CD4-positive, alpha-beta memory T cell (primary cell): ENCODE data around the gene NIT1. TPM values are rescaled to one million over a fixed set of nuclear protein-coding genes. Genes with fewer than 3 reads are reported as not detected.
A peak's percentile ranks its signal among the peaks of the same experiment; 100 is the strongest.

Source experiments
- CTCF ChIA-PET: fragments of 350-600 bp; sonication (Branson Sonifier 250); formaldehyde crosslinking; loops from one replicate; lab custom pipeline; 2021; ENCODE audit warnings: inconsistent platforms; ENCODE audit not compliant: partially characterized antibody; lab: Charles Lee
- POLR2A ChIA-PET: fragments of 350-600 bp; sonication (Branson Sonifier 250); formaldehyde crosslinking; loops from one replicate; lab custom pipeline; 2021; ENCODE audit not compliant: partially characterized antibody; lab: Charles Lee
- DNase-seq, 5 donors: peaks; one replicate each; pipeline versions ENCODE4 v3.0.0 to v3.0.0-alpha.2; 2020 to 2022; ENCODE audit warnings: mixed read lengths in 1 of 5
- H3K27ac ChIP-seq: one replicate; pipeline ENCODE4 v1.7.0; 2013; ENCODE audit warnings: low read depth, low read length
- H3K27me3 ChIP-seq: 2 replicates; pipeline ENCODE4 v1.7.0; 2013; ENCODE audit warnings: mild to moderate bottlenecking, low read length, moderate library complexity; ENCODE audit not compliant: insufficient read depth
- H3K36me3 ChIP-seq: 2 replicates; pipeline ENCODE4 v1.7.0; 2013; ENCODE audit warnings: mild to moderate bottlenecking, low read length, moderate library complexity; ENCODE audit not compliant: insufficient read depth
- H3K4me1 ChIP-seq: 2 replicates; pipeline ENCODE4 v1.7.0; 2013; ENCODE audit warnings: mild to moderate bottlenecking, low read length, moderate library complexity; ENCODE audit not compliant: insufficient read depth
- H3K4me3 ChIP-seq, 2 donors: one replicate each; pipeline ENCODE4 v1.7.0; 2013; ENCODE audit warnings: low read length in 2 of 2, mild to moderate bottlenecking in 1 of 2
- H3K9me3 ChIP-seq, 2 donors: one replicate each; pipeline ENCODE4 v1.7.0; 2013; ENCODE audit warnings: low read length in 2 of 2, control low read depth in 1 of 2; ENCODE audit not compliant: control insufficient read depth in 1 of 2
- H3K27ac Mint-ChIP-seq, 7 donors: one replicate each; pipeline ENCODE4 v1.8.0; 2020 to 2021; ENCODE audit warnings: mixed read lengths in 7 of 7, mild to moderate bottlenecking in 6 of 7, inconsistent platforms in 3 of 7, moderate library complexity in 3 of 7
- H3K27me3 Mint-ChIP-seq, 2 donors: one replicate each; pipeline ENCODE4 v1.8.0; 2020 to 2021; ENCODE audit warnings: mixed read lengths in 2 of 2
- H3K36me3 Mint-ChIP-seq, 2 donors: one replicate each; pipeline ENCODE4 v1.8.0; 2020 to 2021; ENCODE audit warnings: mixed read lengths in 2 of 2, inconsistent platforms in 1 of 2, mild to moderate bottlenecking in 1 of 2
- H3K4me1 Mint-ChIP-seq, 4 donors: one replicate each; pipeline ENCODE4 v1.8.0; 2020 to 2021; ENCODE audit warnings: mixed read lengths in 4 of 4, mild to moderate bottlenecking in 1 of 4
- H3K4me3 Mint-ChIP-seq, 8 donors: one replicate each; pipeline ENCODE4 v1.8.0; 2020 to 2021; ENCODE audit warnings: mixed read lengths in 8 of 8, mild to moderate bottlenecking in 7 of 8, moderate library complexity in 6 of 8, inconsistent platforms in 3 of 8
- H3K9me3 Mint-ChIP-seq, 8 donors: one replicate each; pipeline ENCODE4 v1.8.0; 2020 to 2021; ENCODE audit warnings: mixed read lengths in 8 of 8, mild to moderate bottlenecking in 5 of 8, inconsistent platforms in 3 of 8, moderate library complexity in 1 of 8
- intact Hi-C: fragments of 100-400 bp; cut with micrococcal nuclease; formaldehyde crosslinking; loops from one replicate; pipeline ENCODE4 v1.15.1; 2023
- polyA plus RNA-seq, 2 donors: library from polyadenylated mRNA; unstranded; fragments of 300-500 nt; fragmentation: Illumina TruSeq; gene quantifications; one replicate each; pipeline ENCODE4 v1.2.3, GENCODE V29; 2021
- total RNA-seq, 2 experiments: library from RNA; stranded (reverse); gene quantifications; one replicate each; pipeline ENCODE4 v1.2.3, GENCODE V29; 2021

NIT1 gene
- total and polyA plus RNA-seq, 4 experiments from 2014 or later = 17.5 to 50.5 (median 35.2) TPM

DNA sequence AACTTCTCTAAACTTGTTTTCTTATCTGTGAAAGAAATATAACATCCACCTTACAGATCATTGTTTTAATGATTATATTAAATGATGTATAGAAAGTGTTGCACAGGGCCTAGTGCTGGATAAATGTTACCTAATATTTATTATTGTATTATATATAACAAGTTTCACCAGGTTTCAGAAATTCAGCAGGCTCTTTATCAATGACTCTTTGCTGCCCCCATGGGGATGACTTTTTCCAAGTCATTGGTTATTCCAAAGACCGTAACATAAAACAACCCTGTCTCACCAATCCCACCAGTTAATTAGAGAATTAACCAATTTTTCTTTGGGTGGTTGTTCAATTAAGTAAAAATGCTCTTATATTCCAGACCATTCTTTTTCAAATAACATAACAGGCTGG is 21.9 kb downstream of the NIT1 start:
- ChIA-PET CTCF (interaction anchor here (1.3 to 7.9 kb wide), 10 partner anchors 9 to 188 kb away, joined by 4 to 68 read pairs (median 7); partner anchors contain the start of genes KLHDC9, NIT1, PFDN2 and PPOX), POLR2A (interaction anchor here (0.9 to 1.9 kb wide), 2 partner anchors 7 to 70 kb away, joined by 3 to 5 read pairs; partner anchors contain the start of genes ARHGAP30 and DEDD)
- peaks cover 0 to 4% (median 2%) of the 10 kb centered on the region in 4 donors for H3K4me1 Mint-ChIP-seq
- Histone ChIP-seq H3K27me3 (no peaks in the 10 kb centered on the region), H3K9me3 (no peaks in the 10 kb centered on the region), H3K4me1 (no peaks in the 10 kb centered on the region), H3K27ac (no peak overlapping the region), H3K4me3 (no peak overlapping the region), H3K36me3 (no peaks in the 10 kb centered on the region)
- intact Hi-C loops = loop anchor here (1.0 to 5.0 kb wide), 2 partner anchors 97 to 142 kb away; no protein-coding TSS in a partner anchor
- no peaks in the 10 kb centered on the region for H3K27me3 Mint-ChIP-seq
- H3K27ac Mint-ChIP-seq = no peak overlapping the region
- no peaks in the 10 kb centered on the region for H3K9me3 Mint-ChIP-seq
- DNase-seq = peak; percentile 41 to 54 (median 51)
- no peaks in the 10 kb centered on the region for H3K36me3 Mint-ChIP-seq
- no peak overlapping the region for H3K4me3 Mint-ChIP-seq

DNA sequence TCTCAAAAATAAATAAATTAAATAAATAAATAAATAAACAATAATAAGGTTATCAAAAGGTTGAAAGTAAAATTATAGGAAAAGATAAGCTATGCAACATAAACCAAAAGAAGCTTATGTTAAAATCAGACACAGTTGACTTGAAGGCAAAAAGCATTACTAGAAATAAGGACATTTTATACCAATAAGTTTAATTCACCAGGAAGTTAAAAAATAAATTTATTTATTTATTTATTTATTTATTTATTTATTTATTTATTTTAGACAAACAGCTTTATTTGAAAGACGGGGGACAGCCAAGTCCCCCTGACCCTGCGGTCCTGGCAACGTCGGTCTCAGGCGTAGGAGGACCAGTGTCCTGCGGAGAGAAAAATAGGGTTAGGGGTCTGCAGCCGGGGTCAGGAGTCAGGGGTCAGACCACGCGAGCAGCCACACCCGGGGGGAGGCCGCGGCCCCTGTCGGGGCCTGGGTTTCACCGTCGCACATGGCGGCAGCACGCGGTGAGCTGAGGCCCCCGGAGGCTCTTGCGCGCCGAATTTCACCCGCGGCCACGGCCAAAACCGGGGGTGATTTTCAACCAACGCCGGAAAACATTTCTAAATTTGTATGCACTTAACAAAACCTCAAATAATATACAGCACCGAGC is 23.0 kb downstream of the NIT1 start:
- H3K36me3 ChIP-seq = no peaks in the 10 kb centered on the region
- DNase-seq = no peak
- Mint-ChIP-seq H3K9me3 (no peaks in the 10 kb centered on the region), H3K4me3 (no peak overlapping the region), H3K27ac (no peak overlapping the region), H3K4me1 (peaks cover 0 to 3% (median under 1%) of the 10 kb centered on the region in 4 donors), H3K36me3 (no peaks in the 10 kb centered on the region), H3K27me3 (no peaks in the 10 kb centered on the region)
- H3K27ac ChIP-seq = no peak overlapping the region
- no peaks in the 10 kb centered on the region for H3K27me3 ChIP-seq
- intact Hi-C loops = loop anchor here (1.0 kb wide), 1 partner anchor 144 kb away; no protein-coding TSS in a partner anchor
- CTCF ChIA-PET = interaction anchor here (0.6 to 7.9 kb wide), 18 partner anchors 8 to 306 kb away, joined by 3 to 68 read pairs (median 4); partner anchors contain the start of genes KLHDC9, NIT1, PFDN2 and PPOX
- no peaks in the 10 kb centered on the region for H3K9me3 ChIP-seq
- no peak overlapping the region for H3K4me3 ChIP-seq
- no peaks in the 10 kb centered on the region for H3K4me1 ChIP-seq
- POLR2A ChIA-PET = interaction anchor here (1.9 kb wide), 1 partner anchor 8 kb away, joined by 5 read pairs; the partner anchor contains the start of gene DEDD

DNA sequence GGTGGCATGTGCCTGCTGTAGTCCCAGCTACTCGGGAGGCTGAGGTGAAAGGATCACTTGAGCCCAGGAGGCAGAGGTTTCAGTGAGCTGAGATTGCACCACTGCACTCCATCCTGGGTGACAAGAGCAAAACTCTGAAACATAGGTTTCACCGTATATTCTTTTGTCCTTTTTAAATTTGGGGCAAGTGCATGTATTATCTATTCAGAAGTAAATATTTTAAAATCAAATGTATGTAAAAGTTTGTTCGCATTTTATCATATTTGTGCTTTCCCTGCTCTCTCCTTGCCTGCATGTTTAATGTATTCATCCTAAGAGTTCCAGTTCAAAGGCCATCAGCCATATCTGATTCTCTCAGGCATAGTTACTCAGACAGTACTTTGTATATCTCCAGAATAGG is 27.9 kb downstream of the NIT1 start:
- H3K27ac Mint-ChIP-seq = no peak overlapping the region
- Histone ChIP-seq H3K36me3 (no peaks in the 10 kb centered on the region), H3K4me1 (no peaks in the 10 kb centered on the region), H3K27ac (no peak overlapping the region), H3K27me3 (no peaks in the 10 kb centered on the region), H3K4me3 (no peak overlapping the region), H3K9me3 (no peaks in the 10 kb centered on the region)
- ChIA-PET POLR2A (interaction anchor here (0.6 kb wide), 1 partner anchor 9 kb away, joined by 3 read pairs; no protein-coding TSS in a partner anchor), CTCF (interaction anchor here (0.7 to 1.0 kb wide), 2 partner anchors 15 to 17 kb away, joined by 4 read pairs; no protein-coding TSS in a partner anchor)
- no peaks in the 10 kb centered on the region for H3K36me3 Mint-ChIP-seq
- no peak for DNase-seq
- H3K9me3 Mint-ChIP-seq = no peaks in the 10 kb centered on the region
- H3K4me3 Mint-ChIP-seq = no peak overlapping the region
- intact Hi-C loops = no loop called here
- H3K4me1 Mint-ChIP-seq = no peaks in the 10 kb centered on the region
- no peaks in the 10 kb centered on the region for H3K27me3 Mint-ChIP-seq

DNA sequence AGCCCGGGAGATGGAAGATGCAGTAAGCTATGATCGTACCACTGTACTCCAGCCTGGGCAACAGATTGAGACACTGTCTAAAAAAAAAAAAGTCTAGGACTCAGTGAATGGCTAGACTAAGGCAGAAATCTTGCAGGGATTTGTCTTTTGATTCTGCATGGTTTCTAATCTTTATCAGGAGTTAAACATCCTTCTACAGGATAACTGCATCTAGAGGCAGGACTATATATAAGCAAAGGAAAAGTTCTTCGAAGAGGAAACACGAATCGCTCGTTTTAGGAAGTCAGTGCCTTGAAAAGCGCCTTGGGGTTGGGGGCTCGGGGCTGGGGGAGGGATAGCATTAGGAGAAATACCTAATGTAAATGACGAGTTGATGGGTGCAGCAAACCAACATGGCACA is 35.3 kb downstream of the NIT1 start:
- Mint-ChIP-seq H3K4me3 (peak overlapping the region; percentile 96 to 100 (median 99)), H3K4me1 (peaks cover 19 to 39% (median 26%) of the 10 kb centered on the region in 4 donors), H3K27me3 (no peaks in the 10 kb centered on the region), H3K9me3 (no peaks in the 10 kb centered on the region), H3K36me3 (peaks cover 13 to 24% of the 10 kb centered on the region in 2 donors), H3K27ac (peak overlapping the region; percentile 99 to 100 (median 100))
- Histone ChIP-seq H3K36me3 (no peaks in the 10 kb centered on the region), H3K27ac (peak overlapping the region; percentile 99), H3K27me3 (no peaks in the 10 kb centered on the region), H3K9me3 (no peaks in the 10 kb centered on the region), H3K4me1 (peaks cover 18% of the 10 kb centered on the region), H3K4me3 (peak overlapping the region in 1 of 2 donors; percentile 100)
- ChIA-PET POLR2A (interaction anchor here (0.7 to 3.5 kb wide), 28 partner anchors 9 to 357 kb away, joined by 3 to 67 read pairs (median 4); partner anchors contain the start of genes ARHGAP30, B4GALT3, DEDD and F11R), CTCF (interaction anchor here (0.9 to 3.0 kb wide), 9 partner anchors 12 to 229 kb away, joined by 3 to 29 read pairs (median 3); partner anchors contain the start of genes APOA2, ARHGAP30, NDUFS2 and PPOX)
- intact Hi-C loops = loop anchor here (1.0 to 10.0 kb wide), 4 partner anchors 21 to 1058 kb away; partner anchors contain the start of genes DEDD, IGSF8 and USF1
- no peak for DNase-seq

DNA sequence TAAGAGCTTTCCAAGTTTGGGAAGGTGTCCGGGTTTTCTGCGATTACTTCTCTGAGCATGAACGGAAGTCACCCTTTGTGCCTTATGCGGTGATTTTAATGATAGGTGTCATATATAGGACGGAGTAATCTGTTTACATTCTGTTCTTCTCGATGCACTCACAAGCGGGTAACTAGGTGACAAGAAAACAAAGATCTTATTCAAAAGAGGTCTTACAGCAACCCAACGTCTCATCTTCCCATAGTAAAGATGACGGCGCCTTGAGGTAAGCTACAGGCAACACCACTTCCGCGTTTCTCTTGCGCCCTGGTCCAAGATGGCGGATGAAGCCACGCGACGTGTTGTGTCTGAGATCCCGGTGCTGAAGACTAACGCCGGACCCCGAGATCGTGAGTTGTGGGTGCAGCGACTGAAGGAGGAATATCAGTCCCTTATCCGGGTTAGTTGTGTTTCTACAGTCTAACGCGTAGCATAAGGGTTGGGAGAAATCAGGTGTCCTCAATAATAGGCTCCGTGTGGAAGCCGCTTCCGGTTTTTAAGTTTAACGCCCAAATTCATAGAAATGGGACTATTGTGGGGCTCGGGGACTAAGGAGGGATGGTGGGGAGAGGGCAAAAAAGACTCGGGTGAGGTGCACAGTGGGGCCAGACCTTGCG is 35.9 kb downstream of the NIT1 start, which contains the start of gene UFC1:
TSS of gene UFC1 (plus strand) at position 297 of the 656 bp plus-strand sequence. CDS start at position 317, 20 bp downstream.
- H3K4me1 Mint-ChIP-seq = peaks cover 22 to 45% (median 31%) of the 10 kb centered on the region in 4 donors
- peak within 1 kb of the TSS; percentile 37 to 100 for H3K4me3 ChIP-seq
- no peaks in the 10 kb centered on the region for H3K27me3 ChIP-seq
- intact Hi-C loops = loop anchor here (1.0 to 10.0 kb wide), 6 partner anchors 22 to 1059 kb away; partner anchors contain the start of genes ARHGAP30, DEDD, IGSF8 and NIT1
- H3K36me3 ChIP-seq = no peaks in the 10 kb centered on the region
- H3K4me1 ChIP-seq = peaks cover 22% of the 10 kb centered on the region
- H3K9me3 Mint-ChIP-seq = no peaks in the 10 kb centered on the region
- no peaks in the 10 kb centered on the region for H3K9me3 ChIP-seq
- ChIA-PET POLR2A (interaction anchor here (0.7 to 3.5 kb wide), 28 partner anchors 8 to 358 kb away, joined by 3 to 67 read pairs (median 4); partner anchors contain the start of genes ARHGAP30, B4GALT3, DEDD and F11R), CTCF (interaction anchor here (0.9 to 3.0 kb wide), 9 partner anchors 11 to 228 kb away, joined by 3 to 29 read pairs (median 3); partner anchors contain the start of genes APOA2, ARHGAP30, NDUFS2 and PPOX)
- peaks cover 14 to 31% of the 10 kb centered on the region in 2 donors for H3K36me3 Mint-ChIP-seq
- H3K27ac Mint-ChIP-seq = peak within 1 kb of the TSS; percentile 99 to 100 (median 100)
- H3K27me3 Mint-ChIP-seq = no peaks in the 10 kb centered on the region
- DNase-seq = peak; percentile 87 to 93 (median 90)
- peak within 1 kb of the TSS; percentile 96 to 100 (median 99) for H3K4me3 Mint-ChIP-seq
- H3K27ac ChIP-seq = peak within 1 kb of the TSS; percentile 99

DNA sequence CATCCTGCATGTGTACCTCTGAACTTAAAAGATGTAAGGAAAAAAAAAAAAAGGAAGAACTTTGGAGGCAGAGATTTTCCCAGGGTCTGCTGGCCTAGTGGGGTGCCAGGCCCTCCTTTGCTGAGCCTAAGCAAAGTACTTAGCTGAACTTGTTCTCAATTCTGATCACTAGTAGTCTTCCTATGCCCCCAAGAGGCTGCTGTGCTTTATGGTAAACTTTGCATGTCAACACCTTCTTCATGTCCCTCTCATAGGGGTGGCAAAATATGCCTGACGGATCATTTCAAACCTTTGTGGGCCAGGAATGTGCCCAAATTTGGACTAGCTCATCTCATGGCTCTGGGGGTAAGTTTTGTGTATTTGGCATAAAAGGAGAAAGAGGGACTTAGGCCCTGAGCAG is 40.0 kb downstream of the NIT1 start:
- Mint-ChIP-seq H3K4me1 (peaks cover 38 to 84% (median 63%) of the 10 kb centered on the region in 4 donors), H3K27ac (peak overlapping the region; percentile 9 to 99 (median 95)), H3K4me3 (peak overlapping the region; percentile 22 to 99 (median 62)), H3K9me3 (peaks cover 0 to 3% (median 0%) of the 10 kb centered on the region in 8 donors), H3K36me3 (peaks cover 19 to 51% of the 10 kb centered on the region in 2 donors), H3K27me3 (no peaks in the 10 kb centered on the region)
- Histone ChIP-seq H3K27ac (peak overlapping the region; percentile 84), H3K36me3 (peaks cover 7% of the 10 kb centered on the region), H3K4me1 (peaks cover 48% of the 10 kb centered on the region), H3K9me3 (no peaks in the 10 kb centered on the region), H3K27me3 (no peaks in the 10 kb centered on the region), H3K4me3 (no peak overlapping the region)
- no peak for DNase-seq
- intact Hi-C loops = loop anchor here (10.0 kb wide), 1 partner anchor 1063 kb away; the partner anchor contains the start of gene IGSF8
- CTCF ChIA-PET = interaction anchor here (0.8 to 2.4 kb wide), 4 partner anchors 8 to 217 kb away, joined by 3 to 11 read pairs (median 8); partner anchors contain the start of genes PPOX and TOMM40L
- POLR2A ChIA-PET = interaction anchor here (0.6 to 2.7 kb wide), 9 partner anchors 8 to 700 kb away, joined by 3 to 18 read pairs (median 8); partner anchors contain the start of genes B4GALT3, DEDD, NDUFS2 and PPOX
